Adrenal gland (tissue), 5 donors: Measurements from ENCODE around the gene CCNI2.

ENCODE experiments used
- CTCF ChIP-seq, 6 experiments: fragments of 450-650 bp in 4 of 6; fragments of 200-600 bp in 2 of 6; sonication (generic) in 1 of 6; IDR thresholded peaks; 1 replicate in 5 of 6; 2 replicates in 1 of 6; pipeline versions ENCODE4 v1.5.1 to v1.8.0; 2016 to 2021; ENCODE audit warnings: antibody characterized with exemption in 6 of 6, mild to moderate bottlenecking in 2 of 6, moderate library complexity in 1 of 6
- POLR2A ChIP-seq, 2 donors: fragments of 450-650 bp; IDR thresholded peaks; one replicate each; pipeline ENCODE4 v1.6.1; 2017; ENCODE audit warnings: antibody characterized with exemption in 2 of 2, mild to moderate bottlenecking in 2 of 2, moderate library complexity in 1 of 2
- donor health status: DM: no; HTN: no; CAD: no.

DNA sequence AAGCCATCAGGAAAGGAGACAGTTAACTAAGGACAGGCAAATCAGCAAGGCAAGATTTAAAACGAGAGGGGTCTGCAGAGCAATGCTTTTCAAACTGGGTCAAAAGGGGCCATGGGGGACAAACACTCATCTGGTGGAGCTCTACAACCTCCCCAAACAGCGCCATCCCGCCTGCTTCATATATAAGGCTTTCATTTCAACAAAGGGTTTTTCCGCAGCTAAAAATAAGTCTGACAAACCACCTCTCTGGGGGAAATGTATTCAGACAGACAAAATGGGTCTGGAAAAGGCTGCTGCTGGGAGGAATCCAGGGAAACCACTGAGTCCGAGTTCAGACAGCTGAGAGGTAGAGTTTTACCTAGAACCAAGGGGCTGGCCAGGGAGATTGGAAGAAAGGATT, 38.1 kb downstream of the CCNI2 start:
- TF ChIP-seq CTCF (IDR thresholded peaks at IDR 0.05) (no peak), POLR2A (IDR thresholded peaks at IDR 0.05) (no peak)
